COLO668 (cell line): Measurements from ENCODE around the gene SEMA6D.

Experiments used
- DNase-seq: peaks from one replicate; lab custom pipeline; 2025; ENCODE audit not compliant: unreplicated experiment; lab: John Stamatoyannopoulos, UW

The SEMA6D gene

GRCh38 chr15:47741907-47742306, 24.6 kb downstream of the SEMA6D start:
- DNase-seq = no peak

- DNase-seq = no peak
Observed at GRCh38 chr15:47742334-47742733, 25.0 kb downstream of the SEMA6D start.

GRCh38 chr15:47742742-47743141, 25.4 kb downstream of the SEMA6D start:
- no peak for DNase-seq

GRCh38 chr15:47743385-47743784, 26.1 kb downstream of the SEMA6D start:
- DNase-seq = no peak

GRCh38 chr15:47743886-47744285, 26.6 kb downstream of the SEMA6D start:
- DNase-seq = no peak

GRCh38 chr15:47744496-47744895, 27.2 kb downstream of the SEMA6D start:
- DNase-seq = no peak

GRCh38 chr15:47744973-47745372, 27.7 kb downstream of the SEMA6D start:
- DNase-seq = no peak

GRCh38 chr15:47746516-47746915, 29.2 kb downstream of the SEMA6D start:
- no peak for DNase-seq

GRCh38 chr15:47750030-47750739, 32.9 kb downstream of the SEMA6D start:
- DNase-seq = no peak

- DNase-seq = no peak
Observed at GRCh38 chr15:47750740-47751262, 33.5 kb downstream of the SEMA6D start.

GRCh38 chr15:47753591-47753990, 36.3 kb downstream of the SEMA6D start:
- no peak for DNase-seq

GRCh38 chr15:47754312-47754711, 37.0 kb downstream of the SEMA6D start:
- DNase-seq = no peak

- no peak for DNase-seq
Observed at GRCh38 chr15:47755941-47756340, 38.6 kb downstream of the SEMA6D start.

GRCh38 chr15:47756872-47757271, 39.6 kb downstream of the SEMA6D start:
- no peak for DNase-seq

GRCh38 chr15:47757331-47757730, 40.0 kb downstream of the SEMA6D start:
- no peak for DNase-seq

GRCh38 chr15:47762621-47763020, 45.3 kb downstream of the SEMA6D start:
- no peak for DNase-seq

GRCh38 chr15:47764666-47765065, 47.4 kb downstream of the SEMA6D start:
- DNase-seq = no peak

GRCh38 chr15:47766406-47766805, 49.1 kb downstream of the SEMA6D start:
- no peak for DNase-seq

- DNase-seq = no peak
Observed at GRCh38 chr15:47767035-47767434, 49.7 kb downstream of the SEMA6D start.

GRCh38 chr15:47768735-47769134, 51.4 kb downstream of the SEMA6D start:
- no peak for DNase-seq

GRCh38 chr15:47769166-47769565, 51.9 kb downstream of the SEMA6D start:
- DNase-seq = no peak

- no peak for DNase-seq
Observed at GRCh38 chr15:47773143-47773542, 55.8 kb downstream of the SEMA6D start.

GRCh38 chr15:47778263-47778770, 61.0 kb downstream of the SEMA6D start:
- DNase-seq = no peak
